Peyer's patch (tissue), 4 donors: ENCODE results near the gene NPTN.

Experiments used
- POLR2A ChIP-seq, 2 donors: fragments of 450-650 bp; IDR thresholded peaks; one replicate each; pipeline ENCODE4 v1.5.1; 2017; ENCODE audit warnings: antibody characterized with exemption in 2 of 2, mild to moderate bottlenecking in 2 of 2, moderate library complexity in 2 of 2
- TF ChIP-seq, protein P1 (sequence below), 6 experiments: fragments of 450-650 bp in 4 of 6; fragments of 200-600 bp in 2 of 6; sonication (generic) in 1 of 6; IDR thresholded peaks; one replicate each; pipeline ENCODE4 v1.5.1; 2017 to 2019; ENCODE audit warnings: antibody characterized with exemption in 6 of 6, mild to moderate bottlenecking in 3 of 6, moderate library complexity in 1 of 6

DNA sequence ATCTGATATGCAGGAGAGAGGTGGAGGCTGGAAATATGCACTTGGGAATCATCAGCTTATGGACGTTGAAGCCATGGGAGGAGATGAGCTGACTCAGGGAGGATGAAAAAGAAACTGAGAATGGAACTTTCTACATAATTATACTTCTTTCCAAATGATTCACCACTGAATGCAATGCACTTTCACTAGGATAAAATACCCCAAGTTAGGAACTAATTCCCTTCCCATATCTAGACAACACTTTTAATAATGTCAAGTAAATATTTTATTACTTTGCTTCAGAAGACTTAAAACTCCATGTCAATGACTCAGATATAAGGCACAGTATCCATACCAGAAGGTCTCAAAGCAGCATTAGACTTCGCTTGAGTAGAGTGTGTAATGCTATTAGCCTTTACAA lies 24.2 kb downstream of the NPTN start:
- TF ChIP-seq POLR2A (IDR thresholded peaks at IDR 0.05), result no peak
- TF ChIP-seq, protein P1, sequence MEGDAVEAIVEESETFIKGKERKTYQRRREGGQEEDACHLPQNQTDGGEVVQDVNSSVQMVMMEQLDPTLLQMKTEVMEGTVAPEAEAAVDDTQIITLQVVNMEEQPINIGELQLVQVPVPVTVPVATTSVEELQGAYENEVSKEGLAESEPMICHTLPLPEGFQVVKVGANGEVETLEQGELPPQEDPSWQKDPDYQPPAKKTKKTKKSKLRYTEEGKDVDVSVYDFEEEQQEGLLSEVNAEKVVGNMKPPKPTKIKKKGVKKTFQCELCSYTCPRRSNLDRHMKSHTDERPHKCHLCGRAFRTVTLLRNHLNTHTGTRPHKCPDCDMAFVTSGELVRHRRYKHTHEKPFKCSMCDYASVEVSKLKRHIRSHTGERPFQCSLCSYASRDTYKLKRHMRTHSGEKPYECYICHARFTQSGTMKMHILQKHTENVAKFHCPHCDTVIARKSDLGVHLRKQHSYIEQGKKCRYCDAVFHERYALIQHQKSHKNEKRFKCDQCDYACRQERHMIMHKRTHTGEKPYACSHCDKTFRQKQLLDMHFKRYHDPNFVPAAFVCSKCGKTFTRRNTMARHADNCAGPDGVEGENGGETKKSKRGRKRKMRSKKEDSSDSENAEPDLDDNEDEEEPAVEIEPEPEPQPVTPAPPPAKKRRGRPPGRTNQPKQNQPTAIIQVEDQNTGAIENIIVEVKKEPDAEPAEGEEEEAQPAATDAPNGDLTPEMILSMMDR (IDR thresholded peaks at IDR 0.05), result no peak
